Immature natural killer cell (primary cell): Measurements from ENCODE around the gene ADPRS. TPM values are rescaled to one million over a fixed set of nuclear protein-coding genes. Genes with fewer than 3 reads are reported as not detected.

ENCODE experiments used
- DNase-seq, 3 donors: peaks; one replicate each; pipeline ENCODE4 v3.0.0; 2022; ENCODE audit warnings: mixed read lengths in 1 of 3
- H3K27ac Mint-ChIP-seq, 6 donors: one replicate each; pipeline ENCODE4 v1.8.0; 2020; ENCODE audit warnings: mixed read lengths in 6 of 6, mild to moderate bottlenecking in 5 of 6, inconsistent platforms in 4 of 6, moderate library complexity in 3 of 6
- H3K27me3 Mint-ChIP-seq, 3 donors: one replicate each; pipeline ENCODE4 v1.8.0; 2020 to 2021; ENCODE audit warnings: low read depth in 3 of 3, mild to moderate bottlenecking in 3 of 3, mixed read lengths in 3 of 3, moderate library complexity in 3 of 3, inconsistent platforms in 1 of 3
- H3K36me3 Mint-ChIP-seq, 3 donors: one replicate each; pipeline ENCODE4 v1.8.0; 2020; ENCODE audit warnings: mixed read lengths in 3 of 3, inconsistent platforms in 2 of 3, mild to moderate bottlenecking in 2 of 3
- H3K4me1 Mint-ChIP-seq, 2 donors: one replicate each; pipeline ENCODE4 v1.8.0; 2020; ENCODE audit warnings: inconsistent platforms in 2 of 2, mild to moderate bottlenecking in 2 of 2, mixed read lengths in 2 of 2, moderate library complexity in 1 of 2
- H3K4me3 Mint-ChIP-seq, 5 donors: one replicate each; pipeline ENCODE4 v1.8.0; 2020; ENCODE audit warnings: mild to moderate bottlenecking in 5 of 5, mixed read lengths in 5 of 5, inconsistent platforms in 3 of 5, moderate library complexity in 3 of 5
- H3K9me3 Mint-ChIP-seq, 6 donors: one replicate each; pipeline ENCODE4 v1.8.0; 2020; ENCODE audit warnings: mild to moderate bottlenecking in 6 of 6, mixed read lengths in 6 of 6, inconsistent platforms in 4 of 6, moderate library complexity in 3 of 6
- polyA plus RNA-seq, 3 donors: library from polyadenylated mRNA; unstranded; fragments of 300-500 nt; fragmentation: Illumina TruSeq; gene quantifications; one replicate each; pipeline ENCODE4 v1.2.3, GENCODE V29; 2021

The ADPRS gene, protein sequence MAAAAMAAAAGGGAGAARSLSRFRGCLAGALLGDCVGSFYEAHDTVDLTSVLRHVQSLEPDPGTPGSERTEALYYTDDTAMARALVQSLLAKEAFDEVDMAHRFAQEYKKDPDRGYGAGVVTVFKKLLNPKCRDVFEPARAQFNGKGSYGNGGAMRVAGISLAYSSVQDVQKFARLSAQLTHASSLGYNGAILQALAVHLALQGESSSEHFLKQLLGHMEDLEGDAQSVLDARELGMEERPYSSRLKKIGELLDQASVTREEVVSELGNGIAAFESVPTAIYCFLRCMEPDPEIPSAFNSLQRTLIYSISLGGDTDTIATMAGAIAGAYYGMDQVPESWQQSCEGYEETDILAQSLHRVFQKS
- 10 to 100 TPM; 15.7 to 28.4 (median 26.5) TPM for polyA plus RNA-seq

DNA sequence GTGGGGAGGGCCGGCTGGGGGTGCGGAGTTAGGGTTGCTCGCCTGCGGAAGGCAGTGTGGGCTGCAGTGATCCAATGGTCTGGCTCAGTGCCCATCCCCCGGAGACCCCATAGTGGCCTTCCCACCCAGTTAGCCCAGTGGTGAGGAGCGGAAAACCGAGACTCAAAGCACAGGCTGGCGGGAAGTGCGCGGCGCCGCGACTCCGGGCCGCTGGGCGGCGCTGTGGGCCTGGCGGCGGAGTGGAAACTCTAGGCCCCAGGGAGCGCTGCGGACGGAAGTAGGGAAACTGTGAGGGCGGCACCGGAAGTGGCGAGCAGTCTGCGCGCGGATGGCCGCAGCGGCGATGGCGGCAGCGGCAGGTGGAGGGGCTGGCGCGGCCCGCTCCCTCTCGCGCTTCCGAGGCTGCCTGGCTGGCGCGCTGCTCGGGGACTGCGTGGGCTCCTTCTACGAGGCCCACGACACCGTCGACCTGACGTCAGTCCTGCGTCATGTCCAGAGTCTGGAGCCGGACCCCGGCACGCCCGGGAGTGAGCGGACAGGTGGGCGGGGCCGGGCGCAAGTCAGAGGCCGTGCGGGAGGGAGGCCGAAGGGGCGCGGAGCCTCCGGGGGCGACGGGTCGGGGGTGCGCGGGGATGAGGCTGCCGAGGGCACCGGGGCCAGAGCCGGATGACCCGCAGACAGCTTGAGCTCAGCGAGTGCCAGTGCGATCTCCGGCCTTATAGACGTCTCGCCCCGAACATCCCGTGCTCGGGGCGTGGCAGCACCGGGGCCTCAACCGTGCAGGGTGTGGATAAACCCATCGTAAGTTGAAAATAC lies at the start of gene ADPRS:
Gene ADPRS (plus strand): TSS at position 316 of the 816 bp plus-strand sequence. CDS start 13 bp downstream, at position 329.
- Mint-ChIP-seq H3K4me3 (peak within 1 kb of the TSS; percentile 88 to 99 (median 93)), H3K27me3 (peaks cover 12 to 16% (median 14%) of the 10 kb centered on the region in 3 donors), H3K4me1 (peaks cover 12 to 18% of the 10 kb centered on the region in 2 donors), H3K27ac (peak within 1 kb of the TSS; percentile 79 to 96 (median 94)), H3K36me3 (no peaks in the 10 kb centered on the region), H3K9me3 (no peaks in the 10 kb centered on the region)
- peak; percentile 88 to 91 (median 90) for DNase-seq

DNA sequence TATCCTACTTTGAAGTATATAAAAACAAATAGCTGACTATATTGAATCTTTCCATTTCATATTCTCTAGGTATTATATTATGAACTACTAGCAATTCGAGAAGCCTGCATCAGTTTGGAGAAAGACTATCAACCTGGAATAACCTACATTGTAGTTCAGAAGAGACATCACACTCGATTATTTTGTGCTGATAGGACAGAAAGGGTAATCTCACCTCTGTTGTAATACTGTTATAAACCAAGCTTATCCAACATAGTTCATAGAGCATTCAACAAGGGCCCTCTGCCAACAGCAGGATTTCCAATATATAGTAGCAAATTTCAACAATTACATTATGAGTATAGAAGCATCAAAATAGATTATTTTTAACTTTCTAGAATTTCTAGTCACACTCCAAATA lies 48.5 kb upstream of the ADPRS start:
- no peak for DNase-seq
- Mint-ChIP-seq H3K27ac (no peak overlapping the region), H3K36me3 (peaks cover 15 to 31% (median 30%) of the 10 kb centered on the region in 3 donors), H3K4me1 (no peaks in the 10 kb centered on the region), H3K27me3 (no peaks in the 10 kb centered on the region), H3K9me3 (no peaks in the 10 kb centered on the region), H3K4me3 (no peak overlapping the region)

DNA sequence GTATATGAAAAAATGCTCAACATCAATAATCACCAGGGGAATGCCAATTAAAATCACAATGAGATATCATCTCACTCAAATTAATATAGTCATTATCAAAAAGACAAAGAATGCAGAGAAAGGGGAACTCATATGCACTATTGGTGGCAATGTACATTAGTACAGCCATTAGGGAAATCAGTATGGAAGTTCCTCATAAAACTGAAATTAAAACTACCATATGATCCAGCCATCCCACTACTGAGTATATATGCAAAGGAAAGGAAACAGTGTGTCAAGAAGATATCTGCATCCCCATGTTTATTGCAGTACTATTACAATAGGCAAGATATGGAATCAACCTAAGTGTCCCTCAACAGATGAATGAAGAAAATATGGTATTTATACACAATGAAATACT lies 36.9 kb upstream of the ADPRS start:
- Mint-ChIP-seq H3K9me3 (peaks cover 0 to 4% (median 0%) of the 10 kb centered on the region in 6 donors), H3K4me3 (no peak overlapping the region), H3K36me3 (peaks cover 20 to 40% (median 25%) of the 10 kb centered on the region in 3 donors), H3K27ac (peak overlapping the region in 1 of 6 donors; percentile 10), H3K27me3 (no peaks in the 10 kb centered on the region), H3K4me1 (no peaks in the 10 kb centered on the region)
- DNase-seq = no peak

DNA sequence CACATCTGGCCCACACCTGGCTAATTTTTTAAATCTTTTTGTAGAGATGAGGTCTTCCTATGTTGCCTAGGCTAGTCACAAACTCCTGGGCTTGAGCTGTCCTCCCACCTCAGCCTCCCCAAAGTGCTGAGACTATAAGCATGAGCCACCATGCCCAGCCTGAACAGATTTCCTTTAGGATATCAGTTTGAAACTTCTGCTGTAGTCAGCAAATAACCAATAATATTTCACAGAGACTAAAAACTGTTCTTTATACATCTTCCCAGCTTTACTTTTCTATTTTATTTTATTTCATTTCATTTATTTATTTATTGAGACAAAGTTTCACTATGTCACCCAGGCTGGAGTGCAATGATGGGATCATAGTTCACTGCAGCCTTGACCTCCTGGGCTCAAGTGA lies 34.7 kb upstream of the ADPRS start:
- peaks cover 17 to 23% (median 21%) of the 10 kb centered on the region in 3 donors for H3K36me3 Mint-ChIP-seq
- H3K4me3 Mint-ChIP-seq = no peak overlapping the region
- no peak for DNase-seq
- H3K27me3 Mint-ChIP-seq = no peaks in the 10 kb centered on the region
- no peak overlapping the region for H3K27ac Mint-ChIP-seq
- H3K4me1 Mint-ChIP-seq = no peaks in the 10 kb centered on the region
- no peaks in the 10 kb centered on the region for H3K9me3 Mint-ChIP-seq

DNA sequence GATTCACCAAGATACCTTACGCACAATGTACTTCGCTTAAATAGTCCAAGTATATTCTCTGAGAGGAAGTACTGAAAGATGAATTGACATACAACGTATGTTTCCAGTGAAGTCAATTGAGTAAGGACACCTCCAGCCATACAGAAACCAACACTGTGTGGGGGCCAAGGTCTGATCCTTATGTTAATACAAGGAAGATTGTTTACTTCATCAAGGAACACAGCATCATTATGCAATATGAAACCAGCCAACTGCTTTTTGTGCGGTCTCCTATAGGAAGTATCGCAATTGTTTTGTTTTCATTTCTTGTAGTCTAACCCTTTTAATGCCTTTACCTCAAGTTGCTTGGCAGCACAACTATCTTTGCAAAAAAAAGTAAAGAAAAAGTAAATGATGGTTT lies 33.0 kb upstream of the ADPRS start:
- peaks cover 9 to 23% (median 21%) of the 10 kb centered on the region in 3 donors for H3K36me3 Mint-ChIP-seq

DNA sequence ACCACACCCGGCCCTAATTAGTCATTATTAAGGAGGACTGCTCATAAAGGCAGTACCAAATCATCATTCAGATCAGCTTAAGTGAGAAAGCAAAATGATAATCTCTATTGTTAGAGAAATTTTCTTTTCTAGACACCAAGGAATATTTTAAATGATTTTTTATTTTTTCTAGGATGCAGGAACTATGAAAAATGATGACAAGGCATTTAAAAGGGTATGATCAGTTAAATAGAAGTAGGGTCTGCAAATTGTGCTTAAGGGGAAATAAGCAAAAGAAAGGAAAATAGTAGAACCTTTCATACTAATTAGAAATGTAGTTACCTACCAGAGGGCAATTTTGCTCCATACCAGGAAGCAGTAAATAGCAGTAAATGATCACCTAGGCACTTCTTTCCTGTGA lies 26.4 kb upstream of the ADPRS start:
- Mint-ChIP-seq H3K36me3 (peaks cover 5 to 12% (median 12%) of the 10 kb centered on the region in 3 donors), H3K4me3 (no peak overlapping the region), H3K27ac (no peak overlapping the region), H3K4me1 (no peaks in the 10 kb centered on the region), H3K9me3 (no peaks in the 10 kb centered on the region), H3K27me3 (no peaks in the 10 kb centered on the region)
- no peak for DNase-seq

More for the DNA sequence above, 33.0 kb upstream of the ADPRS start:
- Mint-ChIP-seq H3K4me1 (no peaks in the 10 kb centered on the region), H3K9me3 (no peaks in the 10 kb centered on the region), H3K27me3 (no peaks in the 10 kb centered on the region), H3K4me3 (no peak overlapping the region), H3K27ac (no peak overlapping the region)
- DNase-seq = no peak

DNA sequence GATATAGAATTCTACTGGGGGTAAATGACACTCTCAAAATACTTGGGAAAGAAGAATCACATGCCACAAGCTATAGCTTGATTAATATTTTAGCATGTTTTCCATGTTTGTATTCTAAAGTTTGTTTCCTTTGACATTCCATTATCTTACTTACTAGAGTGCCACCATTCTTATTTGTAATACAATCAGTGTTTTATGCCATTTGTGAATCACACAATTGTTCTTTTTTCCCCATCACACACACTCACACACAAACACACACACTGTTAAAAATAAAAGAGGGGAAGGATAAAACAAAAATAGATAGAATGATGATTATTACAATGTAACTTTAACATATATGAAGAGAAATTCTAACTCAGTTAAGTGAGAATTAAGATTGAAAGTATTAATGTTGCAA lies 20.8 kb upstream of the ADPRS start:
- H3K36me3 Mint-ChIP-seq = no peaks in the 10 kb centered on the region
- no peaks in the 10 kb centered on the region for H3K27me3 Mint-ChIP-seq
- no peaks in the 10 kb centered on the region for H3K9me3 Mint-ChIP-seq
- H3K4me1 Mint-ChIP-seq = no peaks in the 10 kb centered on the region
- no peak overlapping the region for H3K27ac Mint-ChIP-seq
- no peak for DNase-seq
- no peak overlapping the region for H3K4me3 Mint-ChIP-seq

DNA sequence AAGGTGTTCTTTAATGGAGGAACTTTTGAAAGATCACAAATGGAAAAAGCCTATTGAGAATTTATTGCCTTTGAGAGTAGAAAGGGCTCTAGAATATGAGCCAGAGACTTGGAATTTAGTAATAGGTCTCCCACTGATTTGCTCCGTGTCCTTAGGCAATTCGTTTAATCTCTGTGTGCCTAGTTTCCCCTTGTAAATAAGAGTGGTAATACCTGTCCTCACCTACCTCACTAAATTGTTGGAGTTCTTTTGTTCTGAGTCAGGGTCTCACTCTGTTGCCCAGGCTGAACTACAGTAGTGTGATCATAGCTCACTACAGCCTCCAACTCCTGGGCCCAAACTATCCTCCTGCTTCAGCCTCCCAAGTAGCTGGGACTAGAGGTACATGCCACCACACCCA lies 19.8 kb upstream of the ADPRS start:
- Mint-ChIP-seq H3K36me3 (no peaks in the 10 kb centered on the region), H3K4me3 (no peak overlapping the region), H3K27ac (peak overlapping the region in 1 of 6 donors; percentile 40), H3K4me1 (no peaks in the 10 kb centered on the region), H3K27me3 (no peaks in the 10 kb centered on the region), H3K9me3 (no peaks in the 10 kb centered on the region)
- DNase-seq = no peak

DNA sequence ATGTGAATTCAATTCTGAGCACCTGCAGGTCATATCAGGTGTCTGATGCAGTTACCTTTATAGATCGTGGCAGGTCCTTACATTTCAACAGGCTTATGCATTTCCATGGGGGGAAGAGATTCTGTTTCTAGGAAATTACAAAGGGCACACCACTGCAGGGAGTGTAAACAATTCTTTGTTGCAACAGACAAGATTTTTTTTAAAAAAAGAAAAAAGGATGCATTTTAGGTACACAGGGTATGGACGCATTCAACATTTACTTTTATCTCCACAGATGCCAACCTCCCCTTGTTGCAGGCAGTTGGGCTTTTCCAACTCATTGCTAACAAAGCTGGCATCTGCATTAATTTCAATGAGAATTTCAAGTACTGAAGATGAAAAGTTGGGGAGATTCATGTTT lies 18.3 kb upstream of the ADPRS start:
- Mint-ChIP-seq H3K9me3 (no peaks in the 10 kb centered on the region), H3K4me3 (no peak overlapping the region), H3K36me3 (no peaks in the 10 kb centered on the region), H3K27me3 (no peaks in the 10 kb centered on the region), H3K27ac (no peak overlapping the region), H3K4me1 (no peaks in the 10 kb centered on the region)
- DNase-seq = no peak

DNA sequence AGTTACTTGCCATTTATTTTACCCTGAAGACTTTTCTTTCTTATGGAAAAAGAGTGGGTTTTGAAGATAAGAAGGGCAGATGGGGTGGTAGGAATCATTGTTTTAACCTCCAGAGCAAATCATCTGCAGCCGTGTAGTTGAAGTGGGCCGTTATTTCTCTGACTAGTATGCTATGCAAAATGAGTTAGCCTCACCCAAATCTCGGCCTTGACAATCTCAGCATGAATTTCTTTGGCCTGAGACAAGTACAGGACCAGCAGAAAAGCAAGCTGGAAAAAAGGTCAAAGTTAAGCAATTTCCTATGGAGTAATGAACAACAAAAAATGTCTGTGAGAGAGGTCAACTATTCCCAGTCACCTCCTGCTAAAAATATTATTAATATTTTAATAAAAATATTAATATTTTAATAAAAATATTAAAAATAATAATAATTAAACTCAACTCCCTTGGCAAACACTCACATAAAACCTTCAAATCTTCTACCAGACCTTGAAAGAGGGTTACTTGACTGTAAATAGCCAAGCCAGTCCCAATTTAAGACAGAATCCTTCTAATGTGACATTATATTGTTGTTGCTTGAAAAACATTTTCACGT lies 11.6 kb upstream of the ADPRS start:
- H3K9me3 Mint-ChIP-seq = no peaks in the 10 kb centered on the region
- H3K4me3 Mint-ChIP-seq = no peak overlapping the region
- no peak overlapping the region for H3K27ac Mint-ChIP-seq
- no peak for DNase-seq
- no peaks in the 10 kb centered on the region for H3K4me1 Mint-ChIP-seq
- H3K36me3 Mint-ChIP-seq = no peaks in the 10 kb centered on the region
- peaks cover 0 to 15% (median 0%) of the 10 kb centered on the region in 3 donors for H3K27me3 Mint-ChIP-seq

DNA sequence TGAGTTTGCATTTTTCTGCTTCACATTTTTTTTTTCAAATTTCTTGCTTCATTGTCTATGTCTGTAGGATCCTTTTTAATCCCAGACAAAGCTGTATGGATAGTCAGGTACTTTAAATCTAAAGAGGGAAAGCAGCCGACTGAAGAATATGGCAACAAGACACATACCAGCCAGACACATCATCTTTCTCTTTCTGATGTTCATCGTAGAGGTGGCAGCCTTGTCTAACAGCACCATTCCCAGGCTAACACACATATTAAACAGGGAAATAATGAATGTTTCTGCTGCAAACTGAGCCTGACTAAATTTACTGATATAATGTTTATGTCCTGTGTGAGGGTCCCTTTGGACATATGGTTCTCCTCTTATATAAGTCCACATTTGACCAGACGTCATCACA lies 8.5 kb upstream of the ADPRS start:
- Mint-ChIP-seq H3K4me1 (no peaks in the 10 kb centered on the region), H3K36me3 (no peaks in the 10 kb centered on the region), H3K27ac (no peak overlapping the region), H3K4me3 (no peak overlapping the region), H3K9me3 (no peaks in the 10 kb centered on the region), H3K27me3 (peaks cover 3 to 18% (median 3%) of the 10 kb centered on the region in 3 donors)
- DNase-seq = no peak

DNA sequence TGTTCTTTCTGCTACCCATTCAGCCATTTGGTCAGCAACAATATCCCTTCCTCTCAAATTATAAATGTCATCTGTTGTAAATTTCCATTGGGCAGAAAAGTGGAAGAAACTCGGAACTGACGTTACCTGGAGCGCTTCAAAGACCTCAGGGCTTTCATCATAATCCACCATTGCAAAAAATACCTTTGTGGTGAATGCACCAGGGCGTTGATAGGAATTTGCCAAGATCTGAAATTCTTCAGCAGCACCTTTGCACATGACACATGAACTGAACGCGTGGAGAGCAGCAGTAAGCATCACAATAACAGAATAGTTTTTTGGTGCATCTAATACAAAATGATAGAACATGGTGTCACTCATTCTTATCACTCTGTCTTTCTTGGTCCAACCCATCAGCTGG lies 7.9 kb upstream of the ADPRS start:
- no peaks in the 10 kb centered on the region for H3K36me3 Mint-ChIP-seq
- H3K9me3 Mint-ChIP-seq = no peaks in the 10 kb centered on the region
- H3K4me3 Mint-ChIP-seq = no peak overlapping the region
- DNase-seq = no peak
- peaks cover 3 to 21% (median 7%) of the 10 kb centered on the region in 3 donors for H3K27me3 Mint-ChIP-seq
- no peak overlapping the region for H3K27ac Mint-ChIP-seq
- no peaks in the 10 kb centered on the region for H3K4me1 Mint-ChIP-seq

DNA sequence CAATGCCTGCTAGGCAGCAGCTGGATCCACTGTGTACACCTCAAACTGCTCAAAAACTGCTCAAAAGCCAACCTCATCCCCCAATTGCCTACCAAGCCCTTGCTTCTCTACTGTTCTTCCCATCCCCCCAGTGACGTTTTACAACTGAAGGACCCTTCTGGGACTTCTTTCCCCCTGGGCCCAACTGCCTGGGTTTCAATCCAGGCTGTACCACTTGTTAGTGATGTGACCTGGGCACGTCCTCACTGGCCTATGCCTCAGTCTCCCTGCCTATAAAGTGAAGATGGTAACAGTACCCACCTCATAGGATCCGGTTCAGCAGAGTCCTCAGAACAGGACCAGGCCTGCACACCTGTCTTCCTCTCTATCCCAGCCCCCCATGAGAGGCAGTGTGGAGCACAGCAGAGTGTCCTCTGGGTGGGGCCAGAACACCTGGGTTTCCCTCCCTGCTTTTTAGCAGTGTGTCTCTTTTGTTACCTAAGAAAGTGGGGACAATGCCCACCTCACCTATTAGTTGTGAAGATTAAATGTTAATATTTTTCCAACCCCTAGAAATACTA lies 6.7 kb upstream of the ADPRS start:
- Mint-ChIP-seq H3K9me3 (no peaks in the 10 kb centered on the region), H3K4me3 (no peak overlapping the region), H3K4me1 (peaks cover 0 to 3% of the 10 kb centered on the region in 2 donors), H3K27me3 (peaks cover 4 to 25% (median 10%) of the 10 kb centered on the region in 3 donors), H3K36me3 (no peaks in the 10 kb centered on the region), H3K27ac (no peak overlapping the region)
- no peak for DNase-seq

DNA sequence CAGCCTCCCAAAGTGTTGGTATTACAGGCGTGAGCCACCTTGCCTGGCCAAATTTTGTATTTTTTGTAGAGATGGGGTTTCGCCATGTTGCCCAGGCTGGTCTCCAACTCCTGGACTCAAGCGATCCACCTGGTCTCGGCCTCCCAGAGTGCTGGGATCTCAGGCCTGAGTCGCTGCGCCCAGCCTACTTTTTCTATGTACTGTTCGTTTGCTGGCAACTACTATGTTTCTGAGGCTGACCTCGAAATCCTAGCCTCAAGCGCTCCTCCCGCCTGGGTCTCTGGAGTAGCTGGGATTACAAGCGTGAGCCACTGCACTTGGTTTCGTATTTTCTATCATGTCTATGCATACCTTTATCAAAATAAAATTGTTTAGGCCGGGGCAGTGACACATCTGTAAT lies 5.5 kb upstream of the ADPRS start:
- no peak for DNase-seq
- H3K9me3 Mint-ChIP-seq = no peaks in the 10 kb centered on the region
- peaks cover 0 to 4% of the 10 kb centered on the region in 2 donors for H3K4me1 Mint-ChIP-seq
- H3K36me3 Mint-ChIP-seq = no peaks in the 10 kb centered on the region
- no peak overlapping the region for H3K27ac Mint-ChIP-seq
- H3K27me3 Mint-ChIP-seq = peaks cover 5 to 28% (median 10%) of the 10 kb centered on the region in 3 donors
- H3K4me3 Mint-ChIP-seq = no peak overlapping the region
